Muscle layer of duodenum (tissue), 2 donors: ENCODE results near the gene ZFP36.
A peak's percentile ranks its signal among the peaks of the same experiment; 100 is the strongest.

ENCODE experiments used
- H3K27ac ChIP-seq: one replicate; pipeline ENCODE4 v1.7.0; 2013; ENCODE audit warnings: mild to moderate bottlenecking, low read length
- H3K27me3 ChIP-seq: one replicate; pipeline ENCODE4 v1.7.0; 2013; ENCODE audit warnings: low read depth, mild to moderate bottlenecking, control low read depth, low read length
- H3K36me3 ChIP-seq, 2 donors: one replicate each; pipeline ENCODE4 v1.7.0; 2013; ENCODE audit warnings: low read length in 2 of 2, control low read depth in 1 of 2, mild to moderate bottlenecking in 1 of 2; ENCODE audit not compliant: insufficient read depth in 2 of 2, control insufficient read depth in 1 of 2
- H3K4me1 ChIP-seq, 2 donors: one replicate each; pipeline ENCODE4 v1.7.0; 2013; ENCODE audit warnings: low read length in 2 of 2, mild to moderate bottlenecking in 2 of 2, control low read depth in 1 of 2, moderate library complexity in 1 of 2; ENCODE audit not compliant: insufficient read depth in 2 of 2, control insufficient read depth in 1 of 2
- H3K4me3 ChIP-seq, 2 donors: one replicate each; pipeline ENCODE4 v1.7.0; 2013; ENCODE audit warnings: low read length in 2 of 2, low read depth in 1 of 2, mild to moderate bottlenecking in 1 of 2
- H3K9me3 ChIP-seq, 2 donors: one replicate each; pipeline ENCODE4 v1.7.0; 2013; ENCODE audit warnings: low read length in 2 of 2, control low read depth in 1 of 2, mild to moderate bottlenecking in 1 of 2; ENCODE audit not compliant: control insufficient read depth in 1 of 2
- donor health status: healthy.

Gene ZFP36

DNA sequence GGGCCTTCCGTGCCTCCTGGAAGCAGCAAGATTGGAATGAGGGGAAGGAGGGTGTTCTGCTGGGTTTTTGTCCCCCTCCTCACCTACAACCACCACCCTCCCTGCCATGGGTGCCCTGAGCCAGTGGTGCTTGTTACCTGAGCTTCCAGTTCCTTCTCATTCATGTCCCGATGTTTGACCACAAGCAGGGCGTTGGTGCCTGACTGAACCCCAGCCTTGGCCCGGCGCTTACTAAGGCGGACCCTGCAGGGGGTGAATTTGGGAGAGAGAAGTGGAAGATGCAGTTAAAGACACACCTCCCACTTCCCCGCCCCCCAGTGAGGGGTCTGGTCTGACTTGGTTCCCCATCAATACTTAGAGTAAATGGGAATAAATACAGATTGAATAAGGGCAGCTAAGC, 20.1 kb upstream of the ZFP36 start:
- no peaks in the 10 kb centered on the region for H3K9me3 ChIP-seq

GRCh38 chr19:39388657-39389056, 18.0 kb upstream of the ZFP36 start:
- Histone ChIP-seq H3K4me3 (no peak overlapping the region), H3K27me3 (no peaks in the 10 kb centered on the region), H3K4me1 (peaks cover 15 to 24% of the 10 kb centered on the region in 2 donors), H3K9me3 (no peaks in the 10 kb centered on the region), H3K27ac (no peak overlapping the region), H3K36me3 (peaks cover 45 to 64% of the 10 kb centered on the region in 2 donors)

More for the DNA sequence above, 20.1 kb upstream of the ZFP36 start:
- H3K27ac ChIP-seq = no peak overlapping the region
- peaks cover 54 to 81% of the 10 kb centered on the region in 2 donors for H3K36me3 ChIP-seq
- H3K4me3 ChIP-seq = no peak overlapping the region
- H3K27me3 ChIP-seq = no peaks in the 10 kb centered on the region
- peaks cover 8 to 13% of the 10 kb centered on the region in 2 donors for H3K4me1 ChIP-seq

- Histone ChIP-seq H3K36me3 (peaks cover 41 to 59% of the 10 kb centered on the region in 2 donors), H3K9me3 (no peaks in the 10 kb centered on the region), H3K27me3 (no peaks in the 10 kb centered on the region), H3K27ac (peak overlapping the region; percentile 92), H3K4me3 (peak overlapping the region; percentile 94 to 97), H3K4me1 (peaks cover 15 to 24% of the 10 kb centered on the region in 2 donors)
These were observed 16.8 kb upstream of the ZFP36 start for GRCh38 chr19:39389631-39390414.

DNA sequence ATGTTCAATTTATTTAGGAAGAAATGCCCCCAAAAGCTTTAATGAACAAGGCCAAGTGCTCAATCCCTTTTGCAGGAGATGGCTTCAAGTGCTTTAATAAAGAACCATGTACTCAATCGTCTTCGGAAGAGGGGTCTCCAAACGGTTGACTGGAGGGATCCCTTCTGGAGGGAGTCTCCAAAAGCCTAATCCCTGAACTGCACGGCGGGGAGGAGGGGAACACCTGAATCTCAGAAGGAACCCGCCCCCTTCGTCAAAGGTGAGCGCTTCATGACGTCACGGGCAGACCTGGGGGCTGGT, 16.2 kb upstream of the ZFP36 start:
- H3K4me1 ChIP-seq = peaks cover 15 to 24% of the 10 kb centered on the region in 2 donors
- H3K27me3 ChIP-seq = no peaks in the 10 kb centered on the region
- H3K9me3 ChIP-seq = no peaks in the 10 kb centered on the region
- peak overlapping the region; percentile 92 for H3K27ac ChIP-seq
- peak overlapping the region; percentile 94 to 97 for H3K4me3 ChIP-seq
- peaks cover 45 to 55% of the 10 kb centered on the region in 2 donors for H3K36me3 ChIP-seq

- Histone ChIP-seq H3K27ac (peak within 1 kb of the TSS; percentile 93), H3K4me3 (peak within 1 kb of the TSS; percentile 94 to 97), H3K27me3 (no peaks in the 10 kb centered on the region), H3K4me1 (peaks cover 15 to 24% of the 10 kb centered on the region in 2 donors), H3K9me3 (no peaks in the 10 kb centered on the region), H3K36me3 (peaks cover 44 to 51% of the 10 kb centered on the region in 2 donors)
These were observed 15.8 kb upstream of the ZFP36 start, which contains the start of the genes MED29 and PAF1 for GRCh38 chr19:39390751-39391437. Gene MED29, plus strand, starts transcription at chr19:39391378. Its CDS starts 45 bp downstream, at chr19:39391423. Gene PAF1, minus strand, starts transcription at chr19:39391106. Its CDS starts 242 bp downstream, at chr19:39390864.

GRCh38 chr19:39397360-39398296, 9.0 kb upstream of the ZFP36 start:
- H3K4me1 ChIP-seq = peaks cover 15 to 18% of the 10 kb centered on the region in 2 donors
- H3K27ac ChIP-seq = peak overlapping the region; percentile 95
- H3K4me3 ChIP-seq = peak overlapping the region; percentile 30 to 44
- no peaks in the 10 kb centered on the region for H3K27me3 ChIP-seq
- no peaks in the 10 kb centered on the region for H3K9me3 ChIP-seq
- peaks cover 12 to 17% of the 10 kb centered on the region in 2 donors for H3K36me3 ChIP-seq

DNA sequence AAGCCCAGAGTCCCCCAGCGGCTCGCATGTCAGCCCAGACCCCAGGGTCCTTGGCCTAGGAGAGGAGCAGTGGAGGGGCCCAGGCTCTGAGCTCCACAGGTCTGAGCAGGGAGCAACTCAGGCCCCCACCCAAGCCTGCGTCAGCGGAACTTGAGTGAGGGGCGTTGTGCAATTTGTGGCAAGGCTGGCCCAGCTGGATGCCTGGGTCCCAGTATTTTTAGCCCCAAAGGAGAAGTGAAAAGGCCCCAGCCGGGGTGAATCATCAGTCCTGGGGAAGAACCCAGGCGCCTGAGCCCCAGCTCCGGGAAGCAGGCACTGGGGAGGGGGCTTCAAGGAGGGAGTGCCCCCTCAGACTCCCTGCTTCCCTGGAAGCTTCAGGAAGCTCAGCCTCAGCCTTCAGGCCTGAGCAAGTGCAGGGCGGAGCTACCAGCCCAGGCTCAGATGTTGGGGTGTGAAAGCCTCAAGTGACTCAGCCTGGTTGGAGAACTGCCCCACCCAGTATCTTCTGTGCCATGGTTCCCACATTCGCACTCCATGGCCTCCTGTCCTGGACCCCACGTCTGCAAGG, 8.3 kb upstream of the ZFP36 start:
- Histone ChIP-seq H3K36me3 (peaks cover 12 to 22% of the 10 kb centered on the region in 2 donors), H3K4me3 (peak overlapping the region; percentile 30 to 44), H3K27ac (peak overlapping the region; percentile 95), H3K9me3 (no peaks in the 10 kb centered on the region), H3K27me3 (no peaks in the 10 kb centered on the region), H3K4me1 (peaks cover 15% of the 10 kb centered on the region in 2 donors)

DNA sequence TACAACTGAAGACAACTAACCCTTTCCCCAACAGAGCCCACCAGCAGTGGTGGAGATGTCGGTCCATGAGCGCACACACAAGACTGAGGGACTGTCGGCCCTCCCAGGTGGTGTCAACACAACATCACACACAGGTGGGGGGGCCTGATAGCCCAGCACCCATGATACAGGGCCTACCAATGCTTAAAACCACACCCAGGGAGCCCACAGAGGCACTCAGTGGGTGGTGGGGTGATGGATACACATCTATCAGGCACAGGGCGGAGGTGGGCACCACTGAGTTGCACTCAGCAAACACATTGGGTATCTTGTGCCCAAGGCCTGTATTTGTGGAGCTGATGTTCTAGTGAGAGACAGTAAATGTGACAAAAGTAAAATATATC, 7.0 kb upstream of the ZFP36 start:
- Histone ChIP-seq H3K4me1 (peaks cover 15% of the 10 kb centered on the region in 2 donors), H3K27ac (peak overlapping the region; percentile 49), H3K4me3 (no peak overlapping the region), H3K36me3 (peaks cover 4 to 14% of the 10 kb centered on the region in 2 donors), H3K27me3 (no peaks in the 10 kb centered on the region), H3K9me3 (no peaks in the 10 kb centered on the region)

- Histone ChIP-seq H3K27ac (peak overlapping the region; percentile 49), H3K4me3 (no peak overlapping the region), H3K4me1 (peaks cover 15 to 16% of the 10 kb centered on the region in 2 donors), H3K27me3 (no peaks in the 10 kb centered on the region), H3K9me3 (no peaks in the 10 kb centered on the region), H3K36me3 (peaks cover 3 to 14% of the 10 kb centered on the region in 2 donors)
These were observed 6.6 kb upstream of the ZFP36 start for GRCh38 chr19:39400061-39400460.

DNA sequence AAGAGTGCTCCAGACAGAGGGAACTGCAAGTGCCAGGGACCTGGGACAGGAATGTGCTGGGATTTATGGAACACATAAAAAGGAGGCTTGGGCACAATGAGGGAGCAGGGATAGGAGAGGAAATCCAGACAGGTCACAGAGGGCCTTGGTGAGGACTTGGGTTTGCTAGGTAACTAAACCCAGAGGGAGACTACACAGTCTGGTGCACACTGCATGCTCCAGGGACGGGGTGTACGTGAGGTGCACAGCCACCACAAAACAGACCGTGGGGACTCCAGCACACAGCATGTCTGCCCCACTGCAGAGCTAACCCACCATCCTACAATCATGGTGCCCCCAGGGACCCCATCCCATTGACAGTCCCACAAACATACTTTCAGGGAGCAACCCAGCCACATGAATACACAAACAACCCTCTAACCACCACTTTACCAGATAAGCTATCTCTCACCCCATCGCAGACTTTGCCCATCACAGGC, 5.5 kb upstream of the ZFP36 start:
- Histone ChIP-seq H3K36me3 (peaks cover 0 to 10% of the 10 kb centered on the region in 2 donors), H3K4me3 (peak overlapping the region in 1 of 2 donors; percentile 54)

More for the DNA sequence above, 5.5 kb upstream of the ZFP36 start:
- Histone ChIP-seq H3K27me3 (no peaks in the 10 kb centered on the region), H3K9me3 (no peaks in the 10 kb centered on the region), H3K4me1 (peaks cover 15 to 22% of the 10 kb centered on the region in 2 donors), H3K27ac (peak overlapping the region; percentile 98)
